IMR-90 (cell line): ENCODE results near the gene FTCDNL1. TPM values are rescaled to one million over a fixed set of nuclear protein-coding genes. Genes with fewer than 3 reads are reported as not detected.

ENCODE experiments used
- ATAC-seq: fragments of 200-7000 bp; cut with Tn5 transposase; 2 replicates; pipeline ENCODE4 v1.9.1; 2020; ENCODE audit warnings: low read depth, mild to moderate bottlenecking, moderate library complexity
- BruUV-seq: library from RNA; stranded (reverse); fragments of 400-500 nt; replicated peaks from 2 replicates; lab custom pipeline; 2021; lab: Mats Ljungman, UMichigan
- CTCF ChIA-PET: fragments of 300-600 bp; formaldehyde crosslinking; extraction: SDS; loops from one replicate; lab custom pipeline; 2021; ENCODE audit warnings: antibody characterized with exemption; lab: Yijun Ruan, JAX
- POLR2A ChIA-PET: fragments of 300-600 bp; sonication (Branson Sonifier 250); formaldehyde crosslinking; loops from one replicate; lab custom pipeline; 2022; ENCODE audit warnings: antibody characterized with exemption; ENCODE audit not compliant: unreplicated experiment; lab: Charles Lee
- DNase-seq: peaks from one replicate; pipeline ENCODE4 v3.0.0; 2013
- H2AFZ ChIP-seq: replicated peaks from 2 replicates; pipeline ENCODE3; 2013; ENCODE audit warnings: low read length, mild to moderate bottlenecking; ENCODE audit not compliant: poor library complexity
- H2AK5ac ChIP-seq: 2 replicates; pipeline ENCODE4 v1.6.1; 2013; ENCODE audit warnings: low read depth, low read length, inconsistent platforms
- H2AK9ac ChIP-seq: replicated peaks from 2 replicates; pipeline ENCODE3; 2013; ENCODE audit warnings: mild to moderate bottlenecking, low read depth, low read length, moderate library complexity; ENCODE audit not compliant: poor library complexity
- H2BK120ac ChIP-seq: 2 replicates; pipeline ENCODE4 v1.6.1; 2013; ENCODE audit warnings: low read depth, low read length, inconsistent platforms
- H2BK15ac ChIP-seq: 3 replicates; pipeline ENCODE4 v1.6.1; 2013; ENCODE audit warnings: low read depth, low read length, inconsistent platforms
- H2BK20ac ChIP-seq: 2 replicates; pipeline ENCODE4 v1.6.1; 2013; ENCODE audit warnings: low read depth, mild to moderate bottlenecking, inconsistent platforms, low read length, moderate library complexity
- H2BK5ac ChIP-seq: 2 replicates; pipeline ENCODE4 v1.6.1; 2013; ENCODE audit warnings: mild to moderate bottlenecking, low read depth, low read length, inconsistent platforms; ENCODE audit not compliant: poor library complexity, severe bottlenecking
- H3K14ac ChIP-seq: replicated peaks from 2 replicates; pipeline ENCODE4 v1.6.1; 2013; ENCODE audit warnings: low read depth, low read length, inconsistent platforms
- H3K18ac ChIP-seq: 2 replicates; pipeline ENCODE4 v1.6.1; 2013; ENCODE audit warnings: low read depth, low read length, control low read depth
- H3K23ac ChIP-seq: 2 replicates; pipeline ENCODE4 v1.6.1; 2013; ENCODE audit warnings: low read depth, low read length, inconsistent platforms
- H3K27ac ChIP-seq: 2 replicates; pipeline ENCODE4 v1.5.1; 2013; ENCODE audit warnings: mild to moderate bottlenecking, control low read depth, low read length; ENCODE audit not compliant: insufficient read depth
- H3K27me3 ChIP-seq: 2 replicates; pipeline ENCODE4 v1.6.1; 2013; ENCODE audit warnings: low read length; ENCODE audit not compliant: control insufficient read depth, insufficient read depth
- H3K36me3 ChIP-seq: 2 replicates; pipeline ENCODE4 v1.6.1; 2013; ENCODE audit warnings: low read length, mixed read lengths; ENCODE audit not compliant: control insufficient read depth, insufficient read depth
- H3K4ac ChIP-seq: 2 replicates; pipeline ENCODE4 v1.6.1; 2013; ENCODE audit warnings: low read depth, low read length, inconsistent platforms
- H3K4me1 ChIP-seq: 2 replicates; pipeline ENCODE4 v1.6.1; 2013; ENCODE audit warnings: low read length, mixed read lengths; ENCODE audit not compliant: control insufficient read depth, insufficient read depth
- H3K4me2 ChIP-seq: 2 replicates; pipeline ENCODE4 v1.6.1; 2013; ENCODE audit warnings: low read depth, mild to moderate bottlenecking, control low read depth, low read length, moderate library complexity
- H3K4me3 ChIP-seq: 2 replicates; pipeline ENCODE4 v1.5.1; 2013; ENCODE audit warnings: low read depth, mild to moderate bottlenecking, control low read depth, low read length, moderate library complexity; ENCODE audit not compliant: insufficient read depth
- H3K56ac ChIP-seq: 2 replicates; pipeline ENCODE4 v1.6.1; 2013; ENCODE audit warnings: low read length, inconsistent platforms; ENCODE audit not compliant: insufficient read depth; ENCODE audit errors: extremely low read depth
- H3K79me1 ChIP-seq, 2 experiments: 2 replicates each; pipeline ENCODE4 v1.6.1; 2013; ENCODE audit warnings: low read length in 2 of 2, inconsistent platforms in 1 of 2, low read depth in 1 of 2
- H3K9ac ChIP-seq: 2 replicates; pipeline ENCODE4 v1.6.1; 2013; ENCODE audit warnings: low read depth, low read length, control low read depth
- H3K9me1 ChIP-seq: 2 replicates; pipeline ENCODE4 v1.6.1; 2013; ENCODE audit warnings: low read length, inconsistent platforms; ENCODE audit not compliant: insufficient read depth
- H3K9me3 ChIP-seq: 2 replicates; pipeline ENCODE4 v1.6.1; 2013; ENCODE audit warnings: low read length; ENCODE audit not compliant: control insufficient read depth, insufficient read depth
- H4K20me1 ChIP-seq: 2 replicates; pipeline ENCODE4 v1.6.1; 2013; ENCODE audit warnings: low read length, inconsistent platforms; ENCODE audit not compliant: insufficient read depth
- H4K5ac ChIP-seq: 2 replicates; pipeline ENCODE4 v1.6.1; 2013; ENCODE audit warnings: mild to moderate bottlenecking, low read depth, low read length, control low read depth
- H4K8ac ChIP-seq, 2 experiments: 2 replicates each; pipeline ENCODE4 v1.6.1; 2013; ENCODE audit warnings: low read depth in 2 of 2, low read length in 2 of 2, control low read depth in 1 of 2, inconsistent platforms in 1 of 2
- H4K91ac ChIP-seq: 2 replicates; pipeline ENCODE4 v1.6.1; 2013; ENCODE audit warnings: low read depth, low read length, inconsistent platforms; ENCODE audit not compliant: insufficient read depth
- BHLHE40 ChIP-seq: fragments of 150-350 bp; IDR thresholded peaks from 2 replicates; pipeline ENCODE4 v1.6.1; 2016; ENCODE audit warnings: mild to moderate bottlenecking, low read depth, low read length
- CHD1 ChIP-seq: IDR thresholded peaks from 2 replicates; pipeline ENCODE4 v1.6.1; 2012; ENCODE audit warnings: low read depth, low read length, improper control_type of control experiment
- CTCF ChIP-seq: conservative IDR thresholded peaks from 2 replicates; pipeline ENCODE4 v1.5.1; 2012; ENCODE audit warnings: mild to moderate bottlenecking, low read depth, low read length, improper control_type of control experiment
- MAFK ChIP-seq: IDR thresholded peaks from 2 replicates; pipeline ENCODE4 v1.6.1; 2012; ENCODE audit warnings: low read depth, low read length, improper control_type of control experiment
- NFE2L2 ChIP-seq: fragments of 150-350 bp; IDR thresholded peaks from 2 replicates; pipeline ENCODE4 v1.6.1; 2016; ENCODE audit warnings: low read depth, mild to moderate bottlenecking, low read length
- RFX5 ChIP-seq: IDR thresholded peaks from 2 replicates; pipeline ENCODE4 v1.8.0; 2012; ENCODE audit warnings: low read depth, mild to moderate bottlenecking, low read length, moderate library complexity
- SMC3 ChIP-seq: fragments of 150-350 bp; IDR thresholded peaks from 2 replicates; pipeline ENCODE4 v1.6.1; 2016; ENCODE audit warnings: low read depth, mild to moderate bottlenecking, antibody characterized with exemption, low read length, moderate library complexity
- USF2 ChIP-seq: fragments of 150-350 bp; IDR thresholded peaks from 2 replicates; pipeline ENCODE4 v1.6.1; 2017; ENCODE audit warnings: mild to moderate bottlenecking, antibody characterized with exemption, low read length, low read depth
- WGBS, 2 experiments: methylation state at CpG; one replicate each; pipeline versions ENCODE4 v1.1.5 to v1.1.7; 2013; ENCODE audit warnings: missing lambda C conversion rate in 2 of 2; ENCODE audit not compliant: insufficient read length in 1 of 2; ENCODE audit errors: extremely low coverage in 2 of 2; 5-methylcytosine and 5-hydroxymethylcytosine counted together
- dilution Hi-C: fragments of 300-500 bp; cut with HindIII; formaldehyde crosslinking; loops from one replicate; pipeline ENCODE4 v1.14.3; 2018; ENCODE audit warnings: low sequenced_read_pairs; ENCODE audit not compliant: unreplicated experiment
- in situ Hi-C: fragments of 300-500 bp; cut with MboI; formaldehyde crosslinking; loops from 3 replicates; pipeline ENCODE4 v1.14.3; 2019; ENCODE audit warnings: low sequenced_read_pairs, inconsistent platforms, mixed read lengths
- intact Hi-C: fragments of 100-400 bp; cut with micrococcal nuclease; formaldehyde crosslinking; loops from 2 replicates; pipeline ENCODE4 v1.10.0; 2022
- polyA plus RNA-seq, 3 experiments: library from polyadenylated mRNA; depleted of rRNA; stranded (reverse); fragments of >200 nt; gene quantifications; 2 replicates each; pipeline ENCODE4 v1.2.3, GENCODE V29; 2012; ENCODE audit warnings: low replicate concordance in 1 of 3
- total RNA-seq: library from RNA; depleted of rRNA; stranded (reverse); fragments of >200 nt; gene quantifications from 2 replicates; pipeline ENCODE4 v1.2.3, GENCODE V29; 2012

FTCDNL1 gene
- total and polyA plus RNA-seq, 2 of the 4 experiments (the other 2 are of a cell fraction) = 0.18 to 0.21 TPM

GRCh38 chr2:199754766-199755165, 96.2 kb downstream of the FTCDNL1 start:
- no peak for DNase-seq
- H3K9me1 ChIP-seq = no peaks in the 10 kb centered on the region
- H4K8ac ChIP-seq = no peak overlapping the region
- no peak overlapping the region for H3K9ac ChIP-seq
- no peaks in the 10 kb centered on the region for H3K9me3 ChIP-seq
- no peak overlapping the region for H4K91ac ChIP-seq
- no peaks in the 10 kb centered on the region; the same call in 1 of the 2 replicates for H3K4me1 ChIP-seq
- H3K18ac ChIP-seq = no peak overlapping the region
- POLR2A ChIA-PET = no interaction called here
- no peak overlapping the region for H3K4ac ChIP-seq
- no peak overlapping the region for H2BK15ac ChIP-seq
- H2AFZ ChIP-seq = no peak overlapping the region
- H2AK5ac ChIP-seq = no peak overlapping the region
- dilution Hi-C loops = no loop called here
- H4K5ac ChIP-seq = no peak overlapping the region
- no peak overlapping the region for H3K14ac ChIP-seq
- no peaks in the 10 kb centered on the region for H3K36me3 ChIP-seq
- ATAC-seq = no peak
- in situ Hi-C loops = no loop called here
- CTCF ChIA-PET = no interaction called here
- H2BK5ac ChIP-seq = no peak overlapping the region
- no peaks in the 10 kb centered on the region for H4K20me1 ChIP-seq
- H3K79me1 ChIP-seq = no peaks in the 10 kb centered on the region
- H2BK120ac ChIP-seq = no peak overlapping the region
- H3K27me3 ChIP-seq = peaks cover 11% of the 10 kb centered on the region; the same call in 1 of the 2 replicates
- BruUV-seq = no TSS peak
- no peak overlapping the region for H3K4me3 ChIP-seq
- WGBS, 2 experiments = no CpG with 5 or more reads among the region's 3 CpGs
- H3K23ac ChIP-seq = no peak overlapping the region
- no peak overlapping the region for H3K4me2 ChIP-seq
- no peak for TF ChIP-seq CTCF
- TF ChIP-seq NFE2L2 = no peak
- no peak for TF ChIP-seq SMC3
- no peak for TF ChIP-seq RFX5
- no peak for TF ChIP-seq USF2
- TF ChIP-seq BHLHE40 = no peak
- TF ChIP-seq CHD1 = no peak
- TF ChIP-seq MAFK = no peak
- H3K27ac ChIP-seq = no peak overlapping the region
- no peak overlapping the region for H2BK20ac ChIP-seq
- no peak overlapping the region for H2AK9ac ChIP-seq
- intact Hi-C loops = no loop called here
- no peak overlapping the region for H3K56ac ChIP-seq
